ENCODE results near the gene GINS1.

GINS1 gene

GRCh38 chr20:25407311-25408169 is at the start of gene GINS1:
Gene GINS1, plus strand, starts transcription at chr20:25407673. Its CDS starts 148 bp downstream, at chr20:25407821.
- peak; percentile 58 for DNase-seq (ENCODE audit: low read depth)

DNA sequence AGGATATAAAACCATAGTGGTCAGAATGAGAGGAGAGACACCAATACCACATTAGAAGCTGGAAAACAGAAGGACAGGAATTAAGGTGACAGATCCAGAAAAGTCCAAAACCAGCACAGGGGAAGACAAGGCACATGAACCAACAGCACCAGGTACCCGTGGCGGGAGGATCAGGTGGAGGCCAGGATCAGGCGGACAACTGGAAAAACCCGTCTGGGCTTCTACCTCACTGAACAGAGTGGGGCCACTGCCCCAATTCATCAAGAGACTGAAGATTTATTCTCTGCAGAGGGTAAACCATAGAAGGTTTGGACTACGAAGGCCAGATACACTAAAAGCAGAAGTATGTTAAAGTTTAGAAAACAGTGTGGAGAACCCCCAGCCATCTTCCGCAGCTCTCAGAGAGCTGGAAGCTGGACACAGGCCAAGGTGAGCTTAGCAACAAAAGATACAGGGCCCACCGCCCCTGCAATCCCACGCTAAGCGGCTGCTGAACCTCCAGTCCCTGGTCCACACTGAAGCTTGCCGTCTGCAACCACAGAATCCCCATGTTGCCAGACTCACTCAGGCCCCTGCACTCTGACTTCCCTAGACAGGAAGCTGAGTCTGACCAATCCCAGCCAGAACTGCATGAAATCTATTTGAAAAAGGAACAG is 46.7 kb upstream of the GINS1 start:
- DNase-seq (ENCODE audit: low read depth): no peak

DNA sequence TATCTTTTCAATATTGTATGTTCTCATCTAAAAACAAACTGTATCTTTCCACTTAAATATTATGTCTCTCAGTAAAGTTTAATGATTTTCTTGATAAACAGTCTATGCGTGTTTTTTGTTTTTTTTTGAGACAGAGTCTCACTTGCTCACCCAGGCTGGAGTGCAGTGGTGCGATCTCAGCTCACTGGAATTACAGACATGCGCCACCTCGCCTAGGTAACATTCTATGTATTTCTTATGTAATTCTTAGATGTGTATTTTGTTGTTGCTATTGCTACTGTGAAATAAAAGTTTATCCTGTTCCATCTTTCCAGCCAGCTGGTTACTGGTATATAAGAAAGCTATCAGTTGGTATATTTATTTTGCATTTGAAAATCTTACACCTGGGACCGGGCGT is 46.2 kb upstream of the GINS1 start:
- no peak for DNase-seq (ENCODE audit: low read depth)

GRCh38 chr20:25364180-25364788 is 43.2 kb upstream of the GINS1 start:
- DNase-seq (ENCODE audit: low read depth): no peak

DNA sequence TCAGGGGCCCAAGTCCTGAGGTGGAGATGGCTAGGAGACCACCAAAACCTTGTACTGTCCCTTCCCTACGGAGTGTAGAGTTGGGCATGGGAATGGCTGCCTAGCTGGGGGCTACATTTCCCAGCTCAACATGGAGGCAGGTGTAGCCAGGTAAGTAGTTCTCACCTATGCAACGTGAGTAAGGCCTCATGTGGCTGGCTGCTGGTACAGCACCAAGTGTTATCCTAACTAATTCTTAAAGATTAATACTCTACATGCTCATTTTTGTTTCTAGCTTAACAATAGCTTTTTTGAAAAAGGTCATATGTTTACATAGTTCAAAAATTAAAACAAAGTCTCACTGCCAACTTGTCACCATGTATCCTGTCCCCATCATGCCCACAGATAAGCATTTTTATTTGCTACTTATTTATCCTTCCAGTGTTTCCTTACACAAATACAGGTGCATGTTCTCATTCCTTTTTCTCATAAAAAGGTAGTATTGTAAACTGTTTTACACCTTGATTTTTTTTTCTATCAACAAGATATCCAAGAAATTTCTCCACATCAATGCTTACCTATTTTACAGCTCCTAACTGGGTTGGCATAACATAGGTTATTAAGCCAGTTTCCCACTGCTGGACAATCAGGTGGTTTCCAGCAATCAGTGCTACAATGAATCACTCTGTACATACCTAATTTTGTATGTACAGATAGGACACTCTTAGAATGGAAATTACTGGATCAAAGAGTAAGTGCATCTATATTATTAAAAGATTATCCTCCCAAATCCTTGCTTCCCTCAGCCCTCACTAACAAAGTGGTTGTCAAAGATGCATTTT is 42.4 kb upstream of the GINS1 start:
- DNase-seq (ENCODE audit: low read depth): no peak

DNA sequence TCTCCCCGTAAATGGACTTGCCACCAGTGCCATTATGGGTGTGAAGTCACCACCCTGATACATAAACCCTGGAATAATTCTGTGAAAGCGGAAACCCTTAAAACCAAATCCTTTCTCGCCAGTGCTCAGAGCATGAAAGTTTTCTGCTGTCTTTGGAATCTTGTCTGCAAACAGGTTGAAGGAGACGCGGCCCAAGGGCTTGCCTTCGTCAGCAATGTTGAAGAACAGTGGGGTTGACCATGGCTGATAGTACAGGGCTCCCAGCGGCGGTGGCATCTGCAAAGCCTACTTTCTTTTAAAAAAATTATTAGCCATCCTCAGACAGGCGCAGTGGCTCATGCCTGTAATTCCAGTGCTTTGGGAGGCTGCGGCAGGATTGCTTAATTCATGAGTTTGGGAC is 38.9 kb upstream of the GINS1 start:
- DNase-seq (ENCODE audit: low read depth): no peak

- DNase-seq (ENCODE audit: low read depth): no peak
These were observed 38.5 kb upstream of the GINS1 start for GRCh38 chr20:25368976-25369375.

DNA sequence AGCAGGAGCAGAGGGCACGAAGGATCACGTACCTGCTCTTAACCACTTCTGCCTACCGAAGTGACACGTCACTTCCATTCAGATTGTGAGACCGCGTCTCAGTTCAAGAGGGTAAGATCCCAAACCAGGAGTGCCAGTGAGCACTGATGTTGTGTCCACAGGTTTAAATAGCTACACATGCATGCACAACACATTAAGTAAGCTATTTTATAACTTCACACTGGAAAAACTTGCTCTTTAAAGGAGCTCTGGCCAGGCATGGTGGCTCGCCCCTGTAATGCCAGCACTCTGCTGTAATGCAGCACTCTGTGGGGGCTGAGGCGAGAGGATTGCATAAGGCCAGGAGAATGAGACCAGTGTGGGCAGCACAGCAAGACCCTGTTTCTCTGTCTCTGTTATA is 37.9 kb upstream of the GINS1 start:
- DNase-seq (ENCODE audit: low read depth): no peak

DNA sequence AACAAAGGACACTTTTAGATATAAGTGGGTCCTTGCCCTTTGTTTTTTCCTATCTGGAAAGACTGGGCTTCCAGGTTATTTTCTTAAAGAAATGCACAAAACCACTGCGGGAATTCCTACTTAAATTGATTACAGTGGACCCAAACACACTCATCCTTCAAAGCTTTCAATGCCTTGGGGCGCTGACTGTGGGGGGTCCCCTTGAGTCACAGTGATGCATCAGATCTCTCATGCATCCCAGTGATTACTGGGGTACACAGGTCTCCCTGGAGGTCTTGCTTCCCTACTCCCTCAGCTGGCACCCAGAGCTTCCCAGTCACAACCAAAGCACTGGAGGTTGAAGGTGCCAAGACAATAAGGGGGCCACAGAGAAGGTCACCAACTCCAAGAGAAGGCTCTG is 37.5 kb upstream of the GINS1 start:
- DNase-seq (ENCODE audit: low read depth): no peak

DNA sequence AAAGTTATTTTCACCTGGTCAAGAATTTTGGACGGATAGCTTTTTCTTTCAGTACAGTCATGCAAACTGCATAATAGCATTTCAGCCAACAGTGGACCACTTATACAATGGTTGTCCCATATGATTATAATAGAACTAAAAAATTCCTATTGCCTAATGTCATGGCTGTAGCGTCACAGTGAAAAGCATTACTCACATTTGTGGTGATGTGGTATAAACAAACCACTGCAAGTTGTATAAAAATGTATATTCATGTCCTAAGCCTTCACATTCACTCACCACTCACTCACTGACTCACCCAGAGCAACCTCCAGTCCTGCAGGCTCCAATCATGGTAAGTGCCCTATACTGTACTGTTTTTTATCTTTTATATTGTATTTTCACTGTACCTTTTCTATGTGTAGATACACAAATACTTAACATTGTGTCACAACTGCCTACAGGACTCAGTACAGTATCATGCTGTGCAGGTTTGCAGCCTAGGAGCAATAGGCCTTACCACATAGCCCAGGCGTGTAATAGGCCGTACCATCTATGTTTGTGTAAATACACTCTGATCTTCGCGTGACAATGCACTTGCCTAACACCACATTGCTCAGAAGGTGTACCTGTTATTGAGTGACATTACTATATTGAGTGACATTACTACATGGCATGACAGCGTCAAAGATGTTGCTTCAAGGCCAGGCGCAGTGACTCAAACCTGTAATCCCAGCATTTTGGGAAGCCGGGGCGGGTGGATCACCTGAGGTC is 34.7 kb upstream of the GINS1 start:
- DNase-seq (ENCODE audit: low read depth): no peak

- no peak for DNase-seq (ENCODE audit: low read depth)
These were observed 32.6 kb upstream of the GINS1 start for GRCh38 chr20:25374842-25375241.

DNA sequence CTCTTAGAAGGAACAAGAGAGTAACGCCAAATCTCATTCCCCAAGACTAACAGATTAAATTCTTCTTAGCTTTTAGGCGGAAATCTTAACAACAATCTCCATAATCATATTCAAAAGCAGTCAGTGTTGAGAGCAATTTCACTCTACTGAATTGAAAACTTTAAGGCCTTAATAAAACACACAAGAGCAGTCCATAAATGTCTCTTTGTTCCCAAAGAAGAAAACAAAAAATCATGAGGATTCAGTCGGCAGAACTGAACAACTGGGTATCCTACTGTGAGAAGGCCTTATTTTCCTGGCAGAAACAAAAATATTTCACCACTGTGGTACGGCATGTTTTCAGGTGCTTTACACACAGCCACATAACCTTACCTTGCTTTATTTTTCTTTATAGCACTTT is 31.2 kb upstream of the GINS1 start:
- DNase-seq (ENCODE audit: low read depth): no peak

DNA sequence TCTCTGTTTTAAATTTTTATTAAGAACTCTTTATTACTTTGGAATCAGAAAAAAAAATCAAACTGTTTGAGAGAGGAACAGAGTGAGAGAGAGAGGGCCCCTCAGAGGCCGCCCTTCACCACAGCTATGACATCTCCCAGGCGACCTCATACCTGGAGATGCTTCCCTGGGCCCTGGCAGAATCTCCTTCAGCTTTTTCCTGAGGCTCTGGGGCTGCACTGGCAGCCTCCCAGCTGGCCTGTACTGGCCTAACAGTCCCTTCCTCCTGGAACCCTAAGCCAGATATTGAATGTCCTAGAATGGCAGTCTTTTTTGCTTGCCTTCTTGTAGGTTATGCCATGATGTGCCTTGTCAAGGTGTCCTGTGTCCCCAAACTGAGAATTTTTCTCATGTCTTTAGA is 30.6 kb upstream of the GINS1 start:
- no peak for DNase-seq (ENCODE audit: low read depth)

GRCh38 chr20:25378189-25378883 is 29.1 kb upstream of the GINS1 start:
- no peak for DNase-seq (ENCODE audit: low read depth)

GRCh38 chr20:25378884-25379733 is 28.4 kb upstream of the GINS1 start:
- DNase-seq (ENCODE audit: low read depth): no peak

DNA sequence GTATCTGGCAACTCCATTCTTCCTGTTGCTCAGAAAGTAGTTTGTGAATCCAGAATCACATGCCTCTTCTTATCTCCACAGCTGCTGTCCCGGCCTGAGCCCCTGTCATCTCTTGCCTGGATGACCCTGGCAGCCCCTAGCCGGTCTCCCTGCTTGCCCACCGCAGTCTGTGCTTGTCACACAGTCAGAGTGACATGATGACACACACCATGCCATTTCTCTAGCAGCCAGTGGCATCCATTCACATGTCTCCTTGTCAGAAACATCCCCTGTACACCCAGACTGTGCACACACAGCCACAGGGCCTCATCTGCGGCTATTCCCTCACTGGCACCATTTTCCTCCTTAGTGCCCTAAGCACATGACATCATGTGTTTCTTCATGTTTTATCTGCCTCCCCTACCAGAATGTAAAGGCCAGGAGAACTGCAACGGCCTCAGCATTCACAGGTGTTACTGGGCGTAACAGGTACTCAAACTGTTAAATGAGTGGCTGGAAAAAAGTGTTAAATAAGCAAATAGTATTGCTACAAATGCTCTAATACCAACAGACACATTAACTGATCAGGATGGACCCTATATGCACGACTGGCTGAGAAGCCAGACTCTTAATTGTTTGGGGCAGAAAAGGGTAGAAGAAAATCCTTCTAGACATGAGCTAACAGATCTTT is 26.4 kb upstream of the GINS1 start:
- no peak for DNase-seq (ENCODE audit: low read depth)

DNA sequence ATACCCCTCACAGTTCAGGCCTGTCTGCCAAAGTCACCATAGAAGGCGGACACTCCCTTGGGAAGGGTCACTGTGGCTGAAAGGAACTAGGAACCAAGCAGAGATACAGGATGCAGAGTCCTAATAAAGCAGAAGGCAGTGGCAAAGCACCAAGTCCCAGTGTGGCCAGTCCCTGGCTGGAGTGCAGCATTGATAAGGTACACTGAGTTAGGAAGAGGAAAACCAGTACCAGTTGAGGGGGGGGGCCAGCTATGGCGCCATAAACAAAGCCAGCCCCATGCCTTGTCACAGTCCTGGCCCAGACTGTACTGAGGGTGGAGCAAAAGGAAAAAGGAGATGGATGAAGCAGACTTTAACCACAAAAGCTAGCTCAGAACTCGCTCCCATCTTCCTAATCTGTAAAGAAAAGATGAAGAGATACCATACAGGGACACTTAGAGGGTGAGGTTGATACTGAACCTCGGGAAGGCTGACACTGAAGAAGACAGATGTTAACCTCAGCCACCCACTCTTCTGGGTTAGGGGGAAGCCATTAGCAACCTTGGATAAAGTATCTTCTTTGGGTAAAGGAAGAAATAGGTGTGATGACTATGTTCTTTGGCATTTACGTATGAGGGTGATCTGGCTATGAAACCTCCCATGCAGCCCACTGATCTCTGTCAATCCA is 24.6 kb upstream of the GINS1 start:
- DNase-seq (ENCODE audit: low read depth): no peak

DNA sequence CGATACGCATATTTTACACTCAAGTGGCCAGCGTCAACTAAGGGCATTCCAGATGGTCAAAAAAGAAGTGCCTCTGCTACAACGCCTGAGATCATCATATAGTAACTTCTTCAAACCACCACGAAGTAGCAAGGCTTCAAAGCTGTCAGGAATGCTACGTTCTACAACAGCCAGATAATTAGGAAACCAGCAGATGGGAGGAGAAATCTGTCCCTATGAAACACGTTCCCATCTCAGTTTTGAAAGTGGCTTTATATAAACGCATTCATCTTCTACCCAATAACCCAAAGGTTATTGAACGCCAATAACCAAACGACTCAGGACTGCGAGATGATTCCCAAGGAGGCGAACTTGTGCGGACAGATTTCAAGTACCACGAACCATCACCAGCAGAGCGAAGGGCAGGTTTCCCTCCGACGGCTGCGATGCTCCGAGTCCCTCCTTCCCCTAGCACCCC is 18.0 kb upstream of the GINS1 start:
- no peak for DNase-seq (ENCODE audit: low read depth)
